WI38 (cell line): ENCODE results near the gene CDC7.

Experiments
- H3K4me3 ChIP-seq: 2 replicates; pipeline ENCODE4 v1.5.1; 2011; ENCODE audit warnings: low read depth, mild to moderate bottlenecking, control low read depth, low read length
- TF ChIP-seq, protein P1 (sequence below): IDR thresholded peaks from 2 replicates; pipeline ENCODE4 v1.5.1; 2012; ENCODE audit warnings: low read depth, mild to moderate bottlenecking, control low read depth, low read length

The CDC7 gene

DNA sequence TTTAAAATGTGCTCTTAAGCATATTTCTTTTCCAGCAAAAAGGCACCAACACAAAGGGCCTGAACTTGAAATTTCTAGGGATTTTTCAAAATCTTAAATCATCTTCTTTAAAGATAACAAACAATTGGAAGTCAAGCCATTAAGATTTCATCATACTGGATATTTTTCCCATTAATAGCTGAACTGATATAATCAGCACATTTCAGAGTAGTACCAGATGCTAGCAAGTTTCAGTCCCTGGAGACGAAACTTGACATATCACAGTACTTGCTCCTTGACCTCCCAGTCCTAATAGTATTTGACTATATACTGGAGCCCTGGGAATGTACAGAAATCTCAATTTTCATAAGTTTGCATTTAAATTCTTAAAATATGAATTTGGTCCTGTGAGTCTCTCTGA lies 10.2 kb upstream of the CDC7 start:
- TF ChIP-seq, protein P1, sequence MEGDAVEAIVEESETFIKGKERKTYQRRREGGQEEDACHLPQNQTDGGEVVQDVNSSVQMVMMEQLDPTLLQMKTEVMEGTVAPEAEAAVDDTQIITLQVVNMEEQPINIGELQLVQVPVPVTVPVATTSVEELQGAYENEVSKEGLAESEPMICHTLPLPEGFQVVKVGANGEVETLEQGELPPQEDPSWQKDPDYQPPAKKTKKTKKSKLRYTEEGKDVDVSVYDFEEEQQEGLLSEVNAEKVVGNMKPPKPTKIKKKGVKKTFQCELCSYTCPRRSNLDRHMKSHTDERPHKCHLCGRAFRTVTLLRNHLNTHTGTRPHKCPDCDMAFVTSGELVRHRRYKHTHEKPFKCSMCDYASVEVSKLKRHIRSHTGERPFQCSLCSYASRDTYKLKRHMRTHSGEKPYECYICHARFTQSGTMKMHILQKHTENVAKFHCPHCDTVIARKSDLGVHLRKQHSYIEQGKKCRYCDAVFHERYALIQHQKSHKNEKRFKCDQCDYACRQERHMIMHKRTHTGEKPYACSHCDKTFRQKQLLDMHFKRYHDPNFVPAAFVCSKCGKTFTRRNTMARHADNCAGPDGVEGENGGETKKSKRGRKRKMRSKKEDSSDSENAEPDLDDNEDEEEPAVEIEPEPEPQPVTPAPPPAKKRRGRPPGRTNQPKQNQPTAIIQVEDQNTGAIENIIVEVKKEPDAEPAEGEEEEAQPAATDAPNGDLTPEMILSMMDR: no peak
- no peak overlapping the region for H3K4me3 ChIP-seq

DNA sequence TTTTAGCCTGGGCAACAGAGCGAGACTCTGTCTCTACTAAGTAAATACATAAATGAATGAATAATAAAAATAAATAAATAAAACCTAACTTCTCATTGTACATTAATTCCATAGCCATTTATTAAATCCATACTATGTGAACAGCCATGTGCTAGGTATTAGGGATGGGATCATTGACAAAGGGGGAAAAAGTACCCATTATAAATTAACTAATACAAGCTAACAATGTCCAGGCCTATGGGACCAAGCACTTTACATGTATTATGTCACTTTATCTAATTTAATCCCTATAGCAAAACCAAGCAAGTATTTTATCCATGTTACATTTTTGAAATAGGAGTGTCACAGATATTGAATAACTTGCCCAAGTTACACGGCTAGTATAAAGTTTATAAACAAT lies 2.6 kb upstream of the CDC7 start:
- TF ChIP-seq, protein P1: no peak
- H3K4me3 ChIP-seq: no peak overlapping the region

DNA sequence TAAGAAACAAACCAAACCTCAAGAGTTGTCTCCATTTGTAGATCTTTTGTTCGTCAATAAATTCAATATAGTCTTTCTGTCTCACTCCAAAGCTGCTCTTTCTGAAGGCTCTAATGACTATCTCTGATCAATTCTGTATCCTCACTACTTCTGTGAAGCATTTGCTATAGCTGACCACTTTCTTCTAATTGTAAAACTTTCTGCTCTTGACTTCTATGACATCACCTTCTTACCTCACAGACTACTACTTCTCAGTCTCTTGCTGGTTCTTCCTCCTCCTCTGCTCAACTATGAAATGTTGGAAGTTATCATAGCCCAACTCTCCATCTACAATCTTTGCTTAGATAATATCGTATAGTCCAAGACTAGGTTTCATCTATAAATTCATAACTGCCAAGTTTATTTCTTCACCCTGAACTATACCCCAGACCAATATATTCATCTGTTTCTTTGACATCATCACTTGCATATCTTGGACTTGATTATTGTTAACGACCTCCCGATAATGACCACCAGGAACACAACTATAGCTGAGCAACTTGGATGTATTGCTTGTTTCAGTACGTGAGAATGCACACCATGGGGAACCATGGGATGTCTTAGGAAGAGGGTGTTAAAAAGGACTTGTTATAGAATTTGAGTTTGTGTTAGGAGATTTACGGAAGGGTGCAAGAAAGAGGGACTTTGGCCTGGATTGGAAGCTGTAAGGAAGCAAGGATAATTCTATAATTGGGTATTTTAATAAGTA lies 2.0 kb upstream of the CDC7 start:
- TF ChIP-seq, protein P1: no peak
- H3K4me3 ChIP-seq: no peak overlapping the region

DNA sequence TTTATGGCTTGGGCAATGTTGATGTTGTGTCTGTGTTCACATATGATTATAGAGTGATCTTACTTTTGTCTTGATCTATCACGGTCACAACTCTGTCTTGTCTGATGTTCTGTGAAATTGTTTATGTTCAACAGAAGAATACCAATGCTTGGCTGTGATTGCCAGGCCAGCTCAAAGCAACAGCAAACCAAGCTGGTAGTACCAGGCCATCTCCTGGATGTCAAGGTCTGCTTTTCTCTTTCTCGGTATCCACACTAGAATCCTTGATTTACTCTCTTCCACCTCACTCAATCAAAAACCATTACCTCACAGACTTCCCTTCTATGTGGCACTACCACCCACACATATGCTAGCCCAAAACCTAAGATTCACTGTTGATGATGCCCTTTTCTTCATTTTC lies 1.3 kb upstream of the CDC7 start:
- H3K4me3 ChIP-seq: no peak overlapping the region
- TF ChIP-seq, protein P1: no peak

DNA sequence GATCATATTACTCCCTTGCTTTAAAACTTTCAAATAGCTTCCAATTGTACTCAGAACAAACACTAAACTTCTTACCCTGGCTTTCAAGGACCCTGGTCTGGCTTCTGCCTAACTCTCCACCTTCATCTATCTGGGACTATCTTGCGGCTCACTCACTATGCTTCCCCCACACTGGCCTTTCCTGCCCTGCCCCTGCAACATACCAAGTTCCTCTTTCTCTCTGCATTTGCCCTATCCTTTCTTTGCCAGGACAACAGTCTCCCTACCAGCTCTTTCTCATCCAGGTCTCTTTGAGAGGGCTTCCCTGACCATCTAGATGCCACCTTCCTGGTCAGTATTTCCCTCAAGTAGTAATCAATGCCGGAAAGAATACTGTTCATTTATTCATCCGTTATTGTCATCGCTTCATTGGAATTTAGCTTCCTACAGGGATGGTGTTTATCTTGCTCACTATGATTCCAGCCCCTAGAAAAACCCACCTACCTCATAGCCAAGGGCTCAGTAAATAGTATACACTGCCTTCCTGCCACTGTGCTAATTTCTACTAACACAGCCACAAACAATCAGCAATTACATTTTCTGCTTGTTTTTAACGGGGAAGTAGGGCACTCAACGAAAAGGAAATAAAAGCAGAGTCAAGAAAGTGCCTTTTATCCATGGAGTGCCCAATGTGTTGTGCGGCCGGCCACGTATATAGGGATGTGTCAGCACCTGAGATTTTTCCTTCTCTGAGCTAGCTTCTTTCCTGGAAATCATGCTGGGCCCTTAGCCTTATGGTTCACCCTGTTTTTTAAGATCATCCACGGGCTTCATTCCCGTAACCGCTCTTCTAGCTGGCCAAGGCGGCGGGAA lies 521 bp upstream of the CDC7 start:
- TF ChIP-seq, protein P1: no peak

DNA sequence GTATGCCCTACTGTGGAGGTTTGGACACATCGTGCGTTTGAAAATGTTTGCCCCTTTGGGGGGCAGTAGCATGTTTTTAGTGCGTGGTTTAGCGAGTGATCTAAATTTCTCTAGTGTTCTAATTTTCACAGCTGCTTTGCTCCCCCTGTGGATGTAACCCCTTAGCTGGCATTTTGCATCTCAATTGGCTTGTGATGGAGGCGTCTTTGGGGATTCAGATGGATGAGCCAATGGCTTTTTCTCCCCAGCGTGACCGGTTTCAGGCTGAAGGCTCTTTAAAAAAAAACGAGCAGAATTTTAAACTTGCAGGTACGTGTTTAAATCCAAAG lies 836 bp downstream of the CDC7 start:
- TF ChIP-seq, protein P1: no peak; the same call in 1 of the 2 replicates
- peak overlapping the region; percentile 77 for H3K4me3 ChIP-seq

More for the DNA sequence above, 521 bp upstream of the CDC7 start:
- peak overlapping the region; percentile 77 for H3K4me3 ChIP-seq
